K562 (cell line): Measurements from ENCODE around the gene AMIGO1. TPM values are rescaled to one million over a fixed set of nuclear protein-coding genes. Genes with fewer than 3 reads are reported as not detected.

ENCODE experiments used
- ATAC-seq: fragments of 200-7000 bp; cut with Tn5 transposase; 3 replicates; pipeline ENCODE4 v1.9.1; 2020; ENCODE audit warnings: moderate library complexity
- BruUV-seq: library from RNA; stranded (reverse); fragments of 400-500 nt; replicated peaks from 2 replicates; lab custom pipeline; 2021; lab: Mats Ljungman, UMichigan
- CTCF ChIA-PET: fragments of 300-600 bp; formaldehyde crosslinking; extraction: SDS; loops from one replicate; lab custom pipeline; 2021; ENCODE audit warnings: low intra/inter-chr PET ratio; lab: Yijun Ruan, JAX
- POLR2A ChIA-PET: fragments of 300-600, 350-650 bp; sonication (Branson Sonifier 250); formaldehyde crosslinking; extraction: SDS; loops from one replicate; lab custom pipeline; 2021; ENCODE audit warnings: antibody characterized with exemption, inconsistent platforms; lab: Yijun Ruan, JAX
- DNase-seq, 4 experiments: peaks; one replicate each; pipeline versions ENCODE4 v3.0.0 to v3.0.0-alpha.2; 2011 to 2018; ENCODE audit warnings: low spot score in 3 of 4, mixed read lengths in 3 of 4; ENCODE audit errors: extremely low read depth in 1 of 4
- FAIRE-seq: peaks from 2 replicates; lab custom pipeline; 2011; peaks lifted over from hg19 to GRCh38; lab: Jason Lieb, UNC
- H2AFZ ChIP-seq: 2 replicates; pipeline ENCODE4 v1.6.0; 2011; ENCODE audit warnings: low read depth, low read length, control low read depth, inconsistent platforms
- H3K27ac ChIP-seq: fragments of 200-600 bp; 3 replicates; pipeline ENCODE4 v1.8.0; 2011; ENCODE audit warnings: low read depth, mild to moderate bottlenecking, control low read depth, inconsistent platforms, low read length, moderate library complexity, mixed read lengths; ENCODE audit errors: extremely low read depth
- H3K27me3 ChIP-seq, 2 experiments: fragments of 300-600 bp in 1 of 2; 2 replicates in 1 of 2; 3 replicates in 1 of 2; pipeline versions ENCODE4 v1.6.0 to v1.8.0; 2011; ENCODE audit warnings: inconsistent platforms in 2 of 2, low read length in 2 of 2, mild to moderate bottlenecking in 1 of 2, mixed read lengths in 1 of 2, moderate library complexity in 1 of 2; ENCODE audit not compliant: control insufficient read depth in 2 of 2, insufficient read depth in 2 of 2
- H3K36me3 ChIP-seq: fragments of 300-600 bp; 3 replicates; pipeline ENCODE4 v1.8.0; 2011; ENCODE audit warnings: mild to moderate bottlenecking, low read length, inconsistent platforms; ENCODE audit not compliant: control insufficient read depth, insufficient read depth
- H3K4me1 ChIP-seq, 2 experiments: fragments of 200-600 bp in 1 of 2; replicated peaks in 1 of 2; 2 replicates in 1 of 2; 3 replicates in 1 of 2; pipeline versions ENCODE4 v1.5.1 to v1.8.0; 2011; ENCODE audit warnings: inconsistent platforms in 2 of 2, low read length in 2 of 2, mild to moderate bottlenecking in 1 of 2, mixed read lengths in 1 of 2, moderate library complexity in 1 of 2; ENCODE audit not compliant: control insufficient read depth in 2 of 2, insufficient read depth in 2 of 2
- H3K4me2 ChIP-seq: 2 replicates; pipeline ENCODE4 v1.6.1; 2011; ENCODE audit warnings: low read length, control low read depth, inconsistent platforms, mixed read lengths; ENCODE audit not compliant: insufficient read depth
- H3K4me3 ChIP-seq: fragments of 200-600 bp; sonication (generic), shearing (Covaris generic); 2 replicates; pipeline ENCODE4 v1.5.1; 2016; ENCODE audit warnings: control low read depth, inconsistent platforms
- H3K79me2 ChIP-seq: fragments of 200-600 bp; 3 replicates; pipeline ENCODE4 v1.8.0; 2011; ENCODE audit warnings: low read length, inconsistent platforms; ENCODE audit not compliant: control insufficient read depth, insufficient read depth
- H3K9ac ChIP-seq, 2 experiments: 2 replicates each; pipeline versions ENCODE4 v1.6.0 to v1.6.1; 2011; ENCODE audit warnings: low read depth in 2 of 2, low read length in 2 of 2, control low read depth in 1 of 2, inconsistent platforms in 1 of 2, mild to moderate bottlenecking in 1 of 2, mixed read lengths in 1 of 2; ENCODE audit not compliant: insufficient read depth in 1 of 2
- H3K9me1 ChIP-seq: one replicate; pipeline ENCODE4 v1.6.0; 2011; ENCODE audit warnings: inconsistent platforms, mild to moderate bottlenecking, low read length, moderate library complexity; ENCODE audit not compliant: control insufficient read depth, insufficient read depth
- H3K9me3 ChIP-seq: replicated peaks from 2 replicates; pipeline ENCODE4 v1.5.1; 2011; ENCODE audit warnings: low read depth, low read length, inconsistent platforms; ENCODE audit not compliant: control insufficient read depth, insufficient read depth
- H4K20me1 ChIP-seq: replicated peaks from 2 replicates; pipeline ENCODE4 v1.6.1; 2011; ENCODE audit warnings: low read length, inconsistent platforms, mixed read lengths; ENCODE audit not compliant: control insufficient read depth, insufficient read depth
- CREB1 ChIP-seq, 2 experiments: sonication (generic) in 1 of 2; formaldehyde crosslinking in 1 of 2; IDR thresholded peaks; 2 replicates each; pipeline versions ENCODE4 v1.6.1 to v1.8.0; 2012 to 2022; ENCODE audit warnings: inconsistent platforms in 1 of 2, mild to moderate bottlenecking in 1 of 2, missing genetic modification reagents in 1 of 2, moderate library complexity in 1 of 2
- EZH2 ChIP-seq: IDR thresholded peaks from 2 replicates; pipeline ENCODE4 v1.6.1; 2012; ENCODE audit warnings: low read depth, mild to moderate bottlenecking, inconsistent platforms, low read length, borderline replicate concordance
- NFATC3 ChIP-seq: fragments of 450-650 bp; IDR thresholded peaks from 2 replicates; pipeline ENCODE4 v1.6.1; 2017; ENCODE audit warnings: mild to moderate bottlenecking
- NFE2L1 ChIP-seq: fragments of 450-650 bp; IDR thresholded peaks from 2 replicates; pipeline ENCODE4 v1.6.1; 2016; ENCODE audit warnings: missing genetic modification characterization, low read depth, mild to moderate bottlenecking, missing compliant biosample characterization, moderate library complexity, borderline replicate concordance
- NFIC ChIP-seq: fragments of 450-650 bp; IDR thresholded peaks from 2 replicates; pipeline ENCODE4 v1.6.1; 2017; ENCODE audit warnings: mild to moderate bottlenecking, inconsistent platforms
- SLC30A9 ChIP-seq: fragments of 250-450 bp; sonication (Bioruptor Pico); IDR thresholded peaks from 2 replicates; pipeline ENCODE4 v1.8.0; 2022; ENCODE audit warnings: mild to moderate bottlenecking, moderate library complexity
- STAT5A ChIP-seq: IDR thresholded peaks from 2 replicates; pipeline ENCODE4 v1.6.1; 2012; ENCODE audit warnings: low read length, inconsistent platforms, borderline replicate concordance
- USF1 ChIP-seq: sonication (generic); formaldehyde crosslinking; IDR thresholded peaks from 2 replicates; pipeline ENCODE4 v1.9.0; 2022; ENCODE audit warnings: mild to moderate bottlenecking, missing genetic modification reagents
- USF2 ChIP-seq: sonication (generic); formaldehyde crosslinking; IDR thresholded peaks from 2 replicates; pipeline ENCODE4 v1.5.0; 2020; ENCODE audit warnings: missing genetic modification reagents
- ZBTB7A ChIP-seq: IDR thresholded peaks from 2 replicates; pipeline ENCODE4 v1.6.1; 2011; ENCODE audit warnings: low read depth, mild to moderate bottlenecking, low read length, moderate library complexity, borderline replicate concordance; ENCODE audit not compliant: control insufficient read depth
- ZNF347 ChIP-seq: fragments of 450-650 bp; formaldehyde crosslinking; IDR thresholded peaks from 2 replicates; pipeline ENCODE4 v1.4.0; 2020; ENCODE audit warnings: low read depth, mild to moderate bottlenecking, moderate library complexity
- ZNF609 ChIP-seq: sonication (generic); formaldehyde crosslinking; IDR thresholded peaks from 2 replicates; pipeline ENCODE4 v1.8.1; 2023; ENCODE audit warnings: missing genetic modification reagents, mild to moderate bottlenecking, borderline replicate concordance
- ZNF766 ChIP-seq: fragments of 200-800 bp; sonication (Bioruptor generic); conservative IDR thresholded peaks from 2 replicates; pipeline ENCODE4 v1.6.1; 2016; ENCODE audit warnings: missing genetic modification characterization, missing compliant biosample characterization
- WGBS: fragments of 100-300 bp; shearing (Covaris generic); methylation state at CpG from one replicate; pipeline ENCODE4 v1.1.6; 2016; ENCODE audit warnings: low coverage, mixed read lengths; ENCODE audit not compliant: insufficient coverage; ENCODE audit errors: missing lambda C conversion rate; 5-methylcytosine and 5-hydroxymethylcytosine counted together
- in situ Hi-C: fragments of 300-500 bp; cut with MboI; formaldehyde crosslinking; loops from 4 replicates; pipeline ENCODE4 v1.15.0; 2018; ENCODE audit warnings: inconsistent platforms, mixed read lengths
- intact Hi-C: fragments of 100-400 bp; cut with micrococcal nuclease; formaldehyde crosslinking; loops from 2 replicates; pipeline ENCODE4 v1.14.2; 2022
- polyA plus RNA-seq, 8 experiments: library from polyadenylated mRNA; depleted of rRNA in 4 of 8; stranded (reverse) in 5 of 8; unstranded in 3 of 8; fragments of >200 nt; fragmentation: Nextera tagmentation in 2 of 8; fragmentation: Illumina TruSeq in 1 of 8; extraction: Ambion mirVana in 2 of 8; extraction: Trizol in 1 of 8; gene quantifications; 2 replicates each; pipeline versions ENCODE4 v1.2.1 to v1.2.3, GENCODE V29; 2011 to 2014; ENCODE audit warnings: inconsistent platforms in 1 of 8, missing spikeins in 1 of 8
- total RNA-seq, 7 experiments: library from RNA; depleted of rRNA in 6 of 7; stranded (reverse); fragments of >200 nt in 6 of 7; fragmentation: Illumina TruSeq in 2 of 7; extraction: Trizol in 2 of 7; gene quantifications; 2 replicates each; pipeline versions ENCODE4 v1.2.1 to v1.2.3, GENCODE V29; 2011 to 2021; ENCODE audit warnings: low replicate concordance in 1 of 7

The AMIGO1 gene
- total and polyA plus RNA-seq, 9 of the 15 experiments (the other 6 are each of a cell fraction or from before 2014, with no cell fraction given), result 0.24 to 1.0 (median 0.54) TPM

DNA sequence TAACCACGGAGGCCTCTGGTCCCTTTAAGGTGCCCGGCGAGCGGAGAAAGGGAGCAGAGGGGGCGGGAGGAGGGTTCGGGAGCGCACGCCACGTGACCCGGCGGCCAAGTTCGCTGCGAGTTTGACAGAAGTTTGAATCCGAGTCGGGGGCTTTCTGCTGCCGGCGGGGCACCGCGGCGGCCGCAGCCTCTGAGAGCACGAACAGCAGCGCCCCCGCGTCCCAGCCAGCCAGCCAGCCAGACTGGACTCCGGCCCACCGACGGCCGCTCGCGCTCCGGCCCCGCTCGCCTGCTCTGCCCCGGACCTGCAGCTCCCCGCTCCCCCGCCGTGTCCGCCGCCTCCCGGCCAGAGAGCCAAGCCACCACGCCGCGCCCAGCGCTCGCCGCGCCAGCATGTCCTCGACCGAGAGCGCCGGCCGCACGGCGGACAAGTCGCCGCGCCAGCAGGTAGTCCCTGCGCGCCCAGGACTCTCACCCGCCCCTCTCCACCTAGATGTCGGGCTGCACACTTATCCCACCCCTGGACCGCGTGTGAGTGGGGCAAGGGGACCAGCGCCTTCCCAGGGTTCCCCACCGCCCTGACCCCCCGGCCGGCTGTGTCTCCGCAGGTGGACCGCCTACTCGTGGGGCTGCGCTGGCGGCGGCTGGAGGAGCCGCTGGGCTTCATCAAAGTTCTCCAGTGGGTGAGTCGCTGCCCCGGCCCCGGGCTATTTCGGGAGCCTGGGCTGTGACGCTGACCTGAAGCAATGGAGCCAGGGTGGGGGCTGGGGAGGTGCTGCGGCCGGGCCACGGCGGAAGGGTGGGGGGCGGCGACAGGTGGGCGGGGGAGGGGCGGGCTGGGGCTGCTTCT, 42.9 kb downstream of the AMIGO1 start, which contains the start of gene SYPL2:
Gene SYPL2 (plus strand): TSS at position 95 of the 849 bp plus-strand sequence. CDS start 298 bp downstream, at position 393.
- H3K4me2 ChIP-seq, result peak within 1 kb of the TSS; percentile 64
- CTCF ChIA-PET, result no interaction called here
- peak within 1 kb of the TSS in 1 of 2 experiments; percentile 83; a peak in 3 of 4 replicates for H3K9ac ChIP-seq
- H3K27me3 ChIP-seq, result peaks cover 56 to 61% of the 10 kb centered on the region in 2 experiments
- no peaks in the 10 kb centered on the region for H3K9me3 ChIP-seq
- no peaks in the 10 kb centered on the region for H3K79me2 ChIP-seq
- H3K4me1 ChIP-seq, result peaks cover 0 to 11% of the 10 kb centered on the region in 2 experiments; a peak in 3 of 5 replicates
- no peak within 1 kb of the TSS for H3K27ac ChIP-seq
- no TSS peak for BruUV-seq
- peak; percentile 85 for ATAC-seq
- POLR2A ChIA-PET, result no interaction called here
- H2AFZ ChIP-seq, result peak within 1 kb of the TSS; percentile 71
- 5% methylated on average over 84 of the region's 88 CpGs for WGBS
- H3K36me3 ChIP-seq, result no peaks in the 10 kb centered on the region
- peak; percentile 43 to 64 (median 58) for DNase-seq
- peak within 1 kb of the TSS; percentile 38 for H3K4me3 ChIP-seq
- FAIRE-seq, result no peak
- H4K20me1 ChIP-seq, result no peaks in the 10 kb centered on the region; the same call in 1 of the 2 replicates
- in situ Hi-C loops, result no loop called here
- intact Hi-C loops, result no loop called here
- no peaks in the 10 kb centered on the region for H3K9me1 ChIP-seq
- no peak for TF ChIP-seq ZNF609 (CRISPR knock-in tag)
- no peak for TF ChIP-seq ZNF766 (CRISPR knock-in tag)
- TF ChIP-seq NFATC3, result no peak
- TF ChIP-seq EZH2, result peak; percentile 72; the same call in 1 of the 2 replicates
- peak; percentile 83 for TF ChIP-seq USF1 (CRISPR knock-in tag)
- TF ChIP-seq NFIC, result peak; percentile 47; the same call in 1 of the 2 replicates
- peak; percentile 68; the same call in 1 of the 2 replicates for TF ChIP-seq ZBTB7A
- no peak for TF ChIP-seq CREB1 (IDR thresholded peaks at IDR 0.05)
- no peak for TF ChIP-seq CREB1 (CRISPR knock-in tag; IDR thresholded peaks at IDR 0.05)
- no peak for TF ChIP-seq SLC30A9 (CRISPR knock-in tag)
- no peak for TF ChIP-seq STAT5A
- TF ChIP-seq NFE2L1 (tag), result no peak
- peak; percentile 89 for TF ChIP-seq USF2 (CRISPR knock-in tag)
- no peak for TF ChIP-seq ZNF347 (CRISPR knock-in tag)
